IMR-90 (cell line): ENCODE results near the gene SLF1. TPM values are rescaled to one million over a fixed set of nuclear protein-coding genes. Genes with fewer than 3 reads are reported as not detected.

Experiments used
- ATAC-seq: fragments of 200-7000 bp; cut with Tn5 transposase; 2 replicates; pipeline ENCODE4 v1.9.1; 2020; ENCODE audit warnings: low read depth, mild to moderate bottlenecking, moderate library complexity
- BruUV-seq: library from RNA; stranded (reverse); fragments of 400-500 nt; replicated peaks from 2 replicates; lab custom pipeline; 2021; lab: Mats Ljungman, UMichigan
- CTCF ChIA-PET: fragments of 300-600 bp; formaldehyde crosslinking; extraction: SDS; loops from one replicate; lab custom pipeline; 2021; ENCODE audit warnings: antibody characterized with exemption; lab: Yijun Ruan, JAX
- POLR2A ChIA-PET: fragments of 300-600 bp; sonication (Branson Sonifier 250); formaldehyde crosslinking; loops from one replicate; lab custom pipeline; 2022; ENCODE audit warnings: antibody characterized with exemption; ENCODE audit not compliant: unreplicated experiment; lab: Charles Lee
- DNase-seq: peaks from one replicate; pipeline ENCODE4 v3.0.0; 2013
- H2AFZ ChIP-seq: replicated peaks from 2 replicates; pipeline ENCODE3; 2013; ENCODE audit warnings: low read length, mild to moderate bottlenecking; ENCODE audit not compliant: poor library complexity
- H2AK5ac ChIP-seq: 2 replicates; pipeline ENCODE4 v1.6.1; 2013; ENCODE audit warnings: low read depth, low read length, inconsistent platforms
- H2AK9ac ChIP-seq: replicated peaks from 2 replicates; pipeline ENCODE3; 2013; ENCODE audit warnings: mild to moderate bottlenecking, low read depth, low read length, moderate library complexity; ENCODE audit not compliant: poor library complexity
- H2BK120ac ChIP-seq: 2 replicates; pipeline ENCODE4 v1.6.1; 2013; ENCODE audit warnings: low read depth, low read length, inconsistent platforms
- H2BK15ac ChIP-seq: 3 replicates; pipeline ENCODE4 v1.6.1; 2013; ENCODE audit warnings: low read depth, low read length, inconsistent platforms
- H2BK20ac ChIP-seq: 2 replicates; pipeline ENCODE4 v1.6.1; 2013; ENCODE audit warnings: low read depth, mild to moderate bottlenecking, inconsistent platforms, low read length, moderate library complexity
- H2BK5ac ChIP-seq: 2 replicates; pipeline ENCODE4 v1.6.1; 2013; ENCODE audit warnings: mild to moderate bottlenecking, low read depth, low read length, inconsistent platforms; ENCODE audit not compliant: poor library complexity, severe bottlenecking
- H3K14ac ChIP-seq: replicated peaks from 2 replicates; pipeline ENCODE4 v1.6.1; 2013; ENCODE audit warnings: low read depth, low read length, inconsistent platforms
- H3K18ac ChIP-seq: 2 replicates; pipeline ENCODE4 v1.6.1; 2013; ENCODE audit warnings: low read depth, low read length, control low read depth
- H3K23ac ChIP-seq: 2 replicates; pipeline ENCODE4 v1.6.1; 2013; ENCODE audit warnings: low read depth, low read length, inconsistent platforms
- H3K27ac ChIP-seq: 2 replicates; pipeline ENCODE4 v1.5.1; 2013; ENCODE audit warnings: mild to moderate bottlenecking, control low read depth, low read length; ENCODE audit not compliant: insufficient read depth
- H3K27me3 ChIP-seq: 2 replicates; pipeline ENCODE4 v1.6.1; 2013; ENCODE audit warnings: low read length; ENCODE audit not compliant: control insufficient read depth, insufficient read depth
- H3K36me3 ChIP-seq: 2 replicates; pipeline ENCODE4 v1.6.1; 2013; ENCODE audit warnings: low read length, mixed read lengths; ENCODE audit not compliant: control insufficient read depth, insufficient read depth
- H3K4ac ChIP-seq: 2 replicates; pipeline ENCODE4 v1.6.1; 2013; ENCODE audit warnings: low read depth, low read length, inconsistent platforms
- H3K4me1 ChIP-seq: 2 replicates; pipeline ENCODE4 v1.6.1; 2013; ENCODE audit warnings: low read length, mixed read lengths; ENCODE audit not compliant: control insufficient read depth, insufficient read depth
- H3K4me2 ChIP-seq: 2 replicates; pipeline ENCODE4 v1.6.1; 2013; ENCODE audit warnings: low read depth, mild to moderate bottlenecking, control low read depth, low read length, moderate library complexity
- H3K4me3 ChIP-seq: 2 replicates; pipeline ENCODE4 v1.5.1; 2013; ENCODE audit warnings: low read depth, mild to moderate bottlenecking, control low read depth, low read length, moderate library complexity; ENCODE audit not compliant: insufficient read depth
- H3K56ac ChIP-seq: 2 replicates; pipeline ENCODE4 v1.6.1; 2013; ENCODE audit warnings: low read length, inconsistent platforms; ENCODE audit not compliant: insufficient read depth; ENCODE audit errors: extremely low read depth
- H3K79me1 ChIP-seq, 2 experiments: 2 replicates each; pipeline ENCODE4 v1.6.1; 2013; ENCODE audit warnings: low read length in 2 of 2, inconsistent platforms in 1 of 2, low read depth in 1 of 2
- H3K9ac ChIP-seq: 2 replicates; pipeline ENCODE4 v1.6.1; 2013; ENCODE audit warnings: low read depth, low read length, control low read depth
- H3K9me1 ChIP-seq: 2 replicates; pipeline ENCODE4 v1.6.1; 2013; ENCODE audit warnings: low read length, inconsistent platforms; ENCODE audit not compliant: insufficient read depth
- H3K9me3 ChIP-seq: 2 replicates; pipeline ENCODE4 v1.6.1; 2013; ENCODE audit warnings: low read length; ENCODE audit not compliant: control insufficient read depth, insufficient read depth
- H4K20me1 ChIP-seq: 2 replicates; pipeline ENCODE4 v1.6.1; 2013; ENCODE audit warnings: low read length, inconsistent platforms; ENCODE audit not compliant: insufficient read depth
- H4K5ac ChIP-seq: 2 replicates; pipeline ENCODE4 v1.6.1; 2013; ENCODE audit warnings: mild to moderate bottlenecking, low read depth, low read length, control low read depth
- H4K8ac ChIP-seq, 2 experiments: 2 replicates each; pipeline ENCODE4 v1.6.1; 2013; ENCODE audit warnings: low read depth in 2 of 2, low read length in 2 of 2, control low read depth in 1 of 2, inconsistent platforms in 1 of 2
- H4K91ac ChIP-seq: 2 replicates; pipeline ENCODE4 v1.6.1; 2013; ENCODE audit warnings: low read depth, low read length, inconsistent platforms; ENCODE audit not compliant: insufficient read depth
- BHLHE40 ChIP-seq: fragments of 150-350 bp; IDR thresholded peaks from 2 replicates; pipeline ENCODE4 v1.6.1; 2016; ENCODE audit warnings: mild to moderate bottlenecking, low read depth, low read length
- CEBPB ChIP-seq: IDR thresholded peaks from 2 replicates; pipeline ENCODE4 v1.6.1; 2012; ENCODE audit warnings: low read depth, low read length, improper control_type of control experiment
- CHD1 ChIP-seq: IDR thresholded peaks from 2 replicates; pipeline ENCODE4 v1.6.1; 2012; ENCODE audit warnings: low read depth, low read length, improper control_type of control experiment
- CTCF ChIP-seq: conservative IDR thresholded peaks from 2 replicates; pipeline ENCODE4 v1.5.1; 2012; ENCODE audit warnings: mild to moderate bottlenecking, low read depth, low read length, improper control_type of control experiment
- ELK1 ChIP-seq: fragments of 150-350 bp; IDR thresholded peaks from 2 replicates; pipeline ENCODE4 v1.6.1; 2016; ENCODE audit warnings: low read depth, mild to moderate bottlenecking, low read length, moderate library complexity, borderline replicate concordance
- FOS ChIP-seq: fragments of 150-350 bp; IDR thresholded peaks from 2 replicates; pipeline ENCODE4 v1.6.1; 2016; ENCODE audit warnings: low read depth, low read length
- MAFK ChIP-seq: IDR thresholded peaks from 2 replicates; pipeline ENCODE4 v1.6.1; 2012; ENCODE audit warnings: low read depth, low read length, improper control_type of control experiment
- MAZ ChIP-seq: IDR thresholded peaks from 2 replicates; pipeline ENCODE4 v1.6.1; 2012; ENCODE audit warnings: low read depth, mild to moderate bottlenecking, low read length, improper control_type of control experiment, moderate library complexity, borderline replicate concordance
- MXI1 ChIP-seq: IDR thresholded peaks from 2 replicates; pipeline ENCODE4 v1.6.1; 2012; ENCODE audit warnings: low read depth, mild to moderate bottlenecking, low read length, moderate library complexity, borderline replicate concordance
- NFE2L2 ChIP-seq: fragments of 150-350 bp; IDR thresholded peaks from 2 replicates; pipeline ENCODE4 v1.6.1; 2016; ENCODE audit warnings: low read depth, mild to moderate bottlenecking, low read length
- POLR2A ChIP-seq: IDR thresholded peaks from 2 replicates; pipeline ENCODE4 v1.6.1; 2012; ENCODE audit warnings: mild to moderate bottlenecking, low read depth, low read length
- RAD21 ChIP-seq: IDR thresholded peaks from 2 replicates; pipeline ENCODE4 v1.6.1; 2012; ENCODE audit warnings: low read length, improper control_type of control experiment
- RCOR1 ChIP-seq: IDR thresholded peaks from 2 replicates; pipeline ENCODE4 v1.6.1; 2012; ENCODE audit warnings: mild to moderate bottlenecking, low read length, improper control_type of control experiment; ENCODE audit not compliant: insufficient replicate concordance
- RFX5 ChIP-seq: IDR thresholded peaks from 2 replicates; pipeline ENCODE4 v1.8.0; 2012; ENCODE audit warnings: low read depth, mild to moderate bottlenecking, low read length, moderate library complexity
- SMC3 ChIP-seq: fragments of 150-350 bp; IDR thresholded peaks from 2 replicates; pipeline ENCODE4 v1.6.1; 2016; ENCODE audit warnings: low read depth, mild to moderate bottlenecking, antibody characterized with exemption, low read length, moderate library complexity
- USF2 ChIP-seq: fragments of 150-350 bp; IDR thresholded peaks from 2 replicates; pipeline ENCODE4 v1.6.1; 2017; ENCODE audit warnings: mild to moderate bottlenecking, antibody characterized with exemption, low read length, low read depth
- WGBS, 2 experiments: methylation state at CpG; one replicate each; pipeline versions ENCODE4 v1.1.5 to v1.1.7; 2013; ENCODE audit warnings: missing lambda C conversion rate in 2 of 2; ENCODE audit not compliant: insufficient read length in 1 of 2; ENCODE audit errors: extremely low coverage in 2 of 2; 5-methylcytosine and 5-hydroxymethylcytosine counted together
- dilution Hi-C: fragments of 300-500 bp; cut with HindIII; formaldehyde crosslinking; loops from one replicate; pipeline ENCODE4 v1.14.3; 2018; ENCODE audit warnings: low sequenced_read_pairs; ENCODE audit not compliant: unreplicated experiment
- in situ Hi-C: fragments of 300-500 bp; cut with MboI; formaldehyde crosslinking; loops from 3 replicates; pipeline ENCODE4 v1.14.3; 2019; ENCODE audit warnings: low sequenced_read_pairs, inconsistent platforms, mixed read lengths
- intact Hi-C: fragments of 100-400 bp; cut with micrococcal nuclease; formaldehyde crosslinking; loops from 2 replicates; pipeline ENCODE4 v1.10.0; 2022
- polyA plus RNA-seq, 3 experiments: library from polyadenylated mRNA; depleted of rRNA; stranded (reverse); fragments of >200 nt; gene quantifications; 2 replicates each; pipeline ENCODE4 v1.2.3, GENCODE V29; 2012; ENCODE audit warnings: low replicate concordance in 1 of 3
- total RNA-seq: library from RNA; depleted of rRNA; stranded (reverse); fragments of >200 nt; gene quantifications from 2 replicates; pipeline ENCODE4 v1.2.3, GENCODE V29; 2012

The SLF1 gene
- total and polyA plus RNA-seq, 2 of the 4 experiments (the other 2 are of a cell fraction): 1.9 to 3.4 TPM

- Histone ChIP-seq H2BK20ac (no peak overlapping the region), H4K91ac (no peak overlapping the region), H3K27me3 (no peaks in the 10 kb centered on the region), H3K4me2 (0 out of 2 replicates have a peak overlapping the region, but pooled peaks have one; percentile 20), H3K14ac (no peak overlapping the region), H2AFZ (no peak overlapping the region), H3K4ac (no peak overlapping the region), H2AK9ac (no peak overlapping the region), H3K4me1 (peaks cover 2% of the 10 kb centered on the region; the same call in 1 of the 2 replicates), H3K79me1 (peaks cover 9 to 11% of the 10 kb centered on the region in 2 experiments; a peak in 3 of 4 replicates), H2BK5ac (no peak overlapping the region), H3K9me1 (0 out of 2 replicates have a peak, but pooled peaks cover 2% of the 10 kb centered on the region), H2BK120ac (no peak overlapping the region), H3K18ac (no peak overlapping the region), H3K56ac (no peak overlapping the region), H3K23ac (no peak overlapping the region), H2BK15ac (no peak overlapping the region), H3K27ac (no peak overlapping the region), H3K9me3 (peaks cover 4% of the 10 kb centered on the region; the same call in 1 of the 2 replicates), H2AK5ac (no peak overlapping the region), H3K4me3 (no peak overlapping the region), H4K20me1 (no peaks in the 10 kb centered on the region), H4K5ac (no peak overlapping the region), H3K36me3 (peaks cover 2% of the 10 kb centered on the region), H3K9ac (no peak overlapping the region), H4K8ac (no peak overlapping the region)
- ATAC-seq (peak; percentile 74), DNase-seq (peak; percentile 53)
- intact Hi-C loops (no loop called here), dilution Hi-C loops (no loop called here), in situ Hi-C loops (no loop called here)
- no TSS peak for BruUV-seq
- WGBS, 2 experiments: no CpG with 5 or more reads among the region's 1 CpG
- TF ChIP-seq RFX5 (no peak), FOS (no peak), SMC3 (no peak), POLR2A (no peak), ELK1 (no peak), BHLHE40 (no peak), NFE2L2 (no peak), MAZ (no peak), CEBPB (no peak), CTCF (no peak), RCOR1 (no peak), RAD21 (no peak), CHD1 (no peak), MXI1 (no peak), MAFK (no peak), USF2 (no peak)
- ChIA-PET CTCF (no interaction called here), POLR2A (no interaction called here)
Observed at GRCh38 chr5:94627191-94627590, 8.7 kb downstream of the SLF1 start.
